HG03354 (cell line): ENCODE results near the gene FEV.
"Not testable (repeated sequence)": the region's sequence is repeated elsewhere in the genome, so short reads cannot be mapped to it uniquely, and the experiment has no call there.

ENCODE experiments used
- ATAC-seq: cut with Tn5 transposase; IDR thresholded peaks from one replicate; pipeline ENCODE4 v1.9.1; 2021; ENCODE audit warnings: mild to moderate bottlenecking; ENCODE audit not compliant: unreplicated experiment, poor library complexity, severe bottlenecking

FEV gene

DNA sequence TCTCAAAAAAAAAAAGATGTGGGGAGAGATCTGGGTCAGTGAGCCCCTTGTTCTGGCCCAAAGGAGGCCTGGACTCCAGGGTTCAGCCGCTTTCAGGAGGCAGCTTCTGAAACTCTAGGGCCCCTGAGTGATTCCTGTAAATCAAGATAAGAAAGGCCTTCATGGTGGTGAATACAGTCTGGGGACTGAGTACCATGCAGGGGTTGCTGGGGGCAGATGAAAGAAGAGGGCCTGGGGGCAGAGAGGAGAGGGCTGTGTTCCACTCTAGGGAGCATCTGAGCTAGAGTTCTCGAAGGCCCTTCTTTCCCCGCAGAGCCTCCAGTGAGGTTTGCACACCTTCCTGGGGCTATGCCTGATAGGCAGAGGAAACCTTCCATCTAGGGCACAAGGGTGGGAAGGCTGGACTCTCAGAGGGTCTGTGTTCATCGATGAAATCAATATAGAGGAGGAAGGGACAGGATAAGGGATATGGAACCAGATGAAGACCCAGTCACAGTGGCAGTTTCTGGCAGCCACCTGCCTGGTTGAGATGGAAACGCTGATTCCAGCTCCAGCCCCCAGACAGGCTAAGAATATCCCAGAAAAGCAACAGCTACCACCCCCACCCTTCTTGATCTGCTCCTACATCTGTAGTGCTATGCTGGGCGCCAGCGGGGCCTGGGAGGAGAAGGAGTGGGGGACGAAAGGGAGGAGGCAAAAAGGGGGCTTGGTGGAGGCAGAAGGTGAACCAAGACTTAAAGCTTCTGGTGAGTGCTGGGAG, 30.3 kb downstream of the FEV start:
- no peak for ATAC-seq

DNA sequence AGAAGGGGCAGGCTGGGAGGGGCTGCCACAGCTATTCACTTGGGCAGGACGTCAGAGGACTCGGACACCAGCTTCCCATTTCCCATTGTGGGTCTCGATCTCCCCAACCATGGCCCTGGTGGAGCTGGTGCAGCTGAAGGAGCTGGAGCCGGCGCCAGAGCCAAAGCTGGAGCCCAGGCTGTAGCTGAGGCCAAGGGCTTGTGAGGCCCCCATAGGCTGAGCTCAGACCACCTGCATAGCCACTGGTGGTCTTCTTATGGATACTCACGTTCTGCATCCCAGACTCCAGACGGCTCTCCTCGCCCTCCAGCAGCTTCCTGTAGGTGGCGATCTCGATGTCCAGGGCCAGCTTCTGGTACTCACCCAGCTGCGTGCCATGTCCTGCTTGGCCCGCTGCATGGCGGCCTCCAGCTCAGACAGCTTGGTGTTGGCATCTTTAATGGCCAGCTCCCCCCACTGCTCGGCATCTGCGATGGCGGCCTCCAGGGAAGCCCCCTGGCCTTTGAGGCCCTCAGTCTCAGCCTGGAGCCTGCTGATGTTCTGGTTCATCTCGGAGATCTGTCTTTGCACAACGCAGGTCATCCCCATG, 31.5 kb downstream of the FEV start:
- no peak for ATAC-seq

- no peak for ATAC-seq
These were observed 32.8 kb downstream of the FEV start for GRCh38 chr2:218952160-218952559.

GRCh38 chr2:218946621-218947020, 38.4 kb downstream of the FEV start:
- ATAC-seq: no peak

DNA sequence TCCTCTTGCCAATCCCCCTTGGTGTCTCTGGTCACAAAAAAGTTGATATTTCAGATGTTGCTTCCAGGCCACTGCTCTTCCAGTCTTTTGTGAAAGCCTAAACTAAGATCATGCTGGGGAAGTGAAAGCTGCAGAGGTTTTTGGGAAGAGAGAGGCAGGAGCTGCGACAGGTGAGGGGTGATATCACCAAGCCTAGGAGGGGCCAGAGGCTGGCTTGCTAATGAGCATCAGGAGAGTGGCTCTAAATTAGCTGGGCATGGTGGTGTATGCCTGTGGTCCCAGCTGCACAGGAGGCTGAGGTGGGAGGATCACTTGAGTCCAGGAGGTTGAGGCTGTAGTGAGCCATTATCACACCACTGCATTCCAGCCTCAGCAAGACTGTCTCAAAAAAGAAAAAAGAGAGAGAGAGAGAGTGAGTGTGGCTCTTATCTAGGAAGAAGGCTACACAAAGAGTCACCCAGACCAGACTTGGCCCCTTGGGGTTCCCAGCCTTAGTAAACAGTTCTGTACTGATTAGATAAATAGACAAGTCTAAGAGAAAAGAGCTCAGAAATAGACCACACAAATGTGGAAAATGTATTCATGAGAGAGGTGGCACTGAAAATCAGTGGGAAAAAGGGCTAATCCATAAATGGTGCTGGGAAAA, 40.1 kb downstream of the FEV start:
- no peak for ATAC-seq

GRCh38 chr2:218931751-218932150, 53.2 kb downstream of the FEV start:
- not testable (repeated sequence) for ATAC-seq
